ENCODE results near the gene RAI14.
"Not testable (repeated sequence)": the region's sequence is repeated elsewhere in the genome, so short reads cannot be mapped to it uniquely, and the experiment has no call there.

Gene RAI14

DNA sequence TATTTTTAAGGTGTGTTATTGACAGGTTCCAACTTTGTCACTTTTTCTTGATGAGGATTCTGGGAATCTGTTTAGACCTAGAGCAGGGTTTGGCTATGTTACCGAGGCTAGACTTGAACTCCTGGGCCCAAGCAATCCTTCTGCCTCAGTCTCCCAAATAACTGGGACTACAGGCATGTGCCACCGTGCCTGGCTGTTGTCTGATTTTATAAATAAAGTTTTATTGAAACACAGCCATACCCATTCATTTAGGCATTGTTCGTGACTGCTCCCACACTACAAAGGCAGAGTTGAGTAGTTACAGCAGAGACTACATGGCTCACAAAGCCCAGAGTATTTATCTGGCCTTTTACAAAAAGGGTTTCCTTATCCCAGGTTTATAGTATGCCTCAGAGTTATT, 102.4 kb downstream of the RAI14 start:
- Histone ChIP-seq H3K9ac (ENCODE audit: low read length) (no peak overlapping the region), H3K4me1 (ENCODE audit: insufficient read depth, low read length) (peaks cover 7% of the 10 kb centered on the region), H3K36me3 (ENCODE audit: insufficient read depth, low read length) (no peaks in the 10 kb centered on the region), H3K27me3 (ENCODE audit: control insufficient read depth in 1 of 2, insufficient read depth in 2 of 2, low read length in 2 of 2) (no peaks in the 10 kb centered on the region), H3K9me3 (ENCODE audit: low read length) (no peaks in the 10 kb centered on the region), H3K4me3 (ENCODE audit: low read depth in 1 of 2, low read length in 2 of 2) (no peak overlapping the region), H3K27ac (ENCODE audit: low read depth, low read length) (no peak overlapping the region)

DNA sequence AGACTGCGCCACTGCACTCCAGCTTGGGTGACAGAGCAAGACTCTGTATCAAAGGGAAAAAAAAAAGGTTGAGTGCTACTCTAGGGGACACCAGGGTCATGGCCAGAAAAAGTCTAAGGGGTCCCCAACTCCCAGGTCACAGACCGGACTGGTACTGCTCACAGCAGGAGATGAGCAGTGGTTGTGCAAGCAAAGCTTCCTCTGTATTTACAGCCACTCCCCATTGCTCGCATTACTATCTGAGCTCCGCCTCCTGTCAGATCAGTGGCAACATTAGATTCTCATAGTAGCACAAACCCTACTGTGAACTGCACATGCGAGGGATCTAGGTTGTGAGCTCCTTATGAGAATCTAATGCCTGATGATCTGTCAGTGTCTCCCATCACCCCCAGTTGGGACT, 103.1 kb downstream of the RAI14 start:
- not testable (repeated sequence) for H3K9me3 ChIP-seq (ENCODE audit: low read length); H3K27me3 ChIP-seq (ENCODE audit: control insufficient read depth in 1 of 2, insufficient read depth in 2 of 2, low read length in 2 of 2)

DNA sequence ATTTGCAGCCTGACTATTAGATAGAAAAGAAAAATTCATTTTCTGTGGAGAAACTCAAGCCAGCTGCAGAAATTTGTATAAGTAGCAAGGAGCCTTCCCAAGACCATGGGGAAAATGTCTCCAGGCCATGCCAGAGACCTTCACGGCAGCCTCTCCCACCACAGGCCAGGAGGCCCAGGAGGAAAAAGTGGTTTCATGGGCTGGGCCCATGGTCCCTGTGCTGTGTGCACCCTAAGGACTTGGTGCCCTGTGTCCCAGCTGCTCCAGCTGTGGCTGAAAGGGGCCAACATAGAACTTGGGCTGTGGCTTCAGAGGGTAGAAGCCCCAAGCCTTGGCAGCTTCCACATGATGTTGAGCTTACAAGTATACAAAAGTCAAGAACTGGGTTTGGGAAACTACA, 109.5 kb downstream of the RAI14 start:
- H3K27me3 ChIP-seq (ENCODE audit: control insufficient read depth in 1 of 2, insufficient read depth in 2 of 2, low read length in 2 of 2) = no peaks in the 10 kb centered on the region
- H3K9ac ChIP-seq (ENCODE audit: low read length) = no peak overlapping the region
- no peak overlapping the region for H3K27ac ChIP-seq (ENCODE audit: low read depth, low read length)
- H3K4me1 ChIP-seq (ENCODE audit: insufficient read depth, low read length) = peaks cover 7% of the 10 kb centered on the region
- H3K9me3 ChIP-seq (ENCODE audit: low read length) = no peaks in the 10 kb centered on the region
- no peak overlapping the region for H3K4me3 ChIP-seq (ENCODE audit: low read depth in 1 of 2, low read length in 2 of 2)
- no peaks in the 10 kb centered on the region for H3K36me3 ChIP-seq (ENCODE audit: insufficient read depth, low read length)

More for the DNA sequence above, 103.1 kb downstream of the RAI14 start:
- not testable (repeated sequence) for H3K27ac ChIP-seq (ENCODE audit: low read depth, low read length); H3K9ac ChIP-seq (ENCODE audit: low read length); H3K4me3 ChIP-seq (ENCODE audit: low read depth in 1 of 2, low read length in 2 of 2); H3K4me1 ChIP-seq (ENCODE audit: insufficient read depth, low read length); H3K36me3 ChIP-seq (ENCODE audit: insufficient read depth, low read length)

DNA sequence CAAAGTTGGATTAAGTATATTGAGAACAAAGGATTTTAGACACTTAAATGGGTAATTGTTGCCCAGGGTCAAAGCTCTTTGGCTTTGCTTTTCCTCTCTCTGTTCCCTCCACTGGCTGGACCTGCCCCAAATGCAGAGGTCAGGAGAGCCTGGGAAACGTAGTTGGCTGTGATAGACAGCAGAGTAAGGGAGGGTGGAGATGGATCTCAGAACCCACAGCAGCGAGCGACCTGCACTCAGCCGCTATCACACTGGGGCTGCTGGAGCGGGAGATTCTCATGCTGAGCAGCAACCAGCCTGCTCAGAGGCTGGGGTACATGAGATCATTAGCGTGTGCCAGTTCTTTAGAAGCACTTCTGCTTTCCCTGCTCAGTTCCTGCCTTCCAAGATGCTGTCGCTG, 111.1 kb downstream of the RAI14 start:
- Histone ChIP-seq H3K9ac (ENCODE audit: low read length) (no peak overlapping the region), H3K36me3 (ENCODE audit: insufficient read depth, low read length) (no peaks in the 10 kb centered on the region), H3K9me3 (ENCODE audit: low read length) (no peaks in the 10 kb centered on the region), H3K4me1 (ENCODE audit: insufficient read depth, low read length) (peaks cover 3% of the 10 kb centered on the region), H3K27ac (ENCODE audit: low read depth, low read length) (no peak overlapping the region), H3K27me3 (ENCODE audit: control insufficient read depth in 1 of 2, insufficient read depth in 2 of 2, low read length in 2 of 2) (no peaks in the 10 kb centered on the region), H3K4me3 (ENCODE audit: low read depth in 1 of 2, low read length in 2 of 2) (no peak overlapping the region)

DNA sequence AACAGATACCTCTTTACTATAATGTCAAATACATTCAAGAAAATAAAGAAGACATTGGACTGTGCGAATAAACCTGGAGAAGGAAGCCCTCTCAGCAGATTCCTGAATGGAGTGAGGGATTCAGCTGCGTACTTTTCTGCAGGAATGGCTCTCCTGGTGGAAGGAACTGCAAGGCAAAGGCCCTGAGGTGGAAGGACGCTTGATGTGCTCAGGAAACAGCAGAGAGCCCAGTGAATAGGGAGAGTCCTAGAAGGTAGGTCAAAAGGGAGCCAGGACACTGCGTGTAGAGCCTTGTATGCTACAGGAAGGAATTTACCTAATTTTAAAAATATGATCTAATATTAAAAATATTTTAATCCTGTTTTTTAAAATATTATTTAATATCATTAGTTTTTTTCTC, 114.4 kb downstream of the RAI14 start:
- Histone ChIP-seq H3K9me3 (ENCODE audit: low read length) (no peaks in the 10 kb centered on the region), H3K9ac (ENCODE audit: low read length) (no peak overlapping the region), H3K27me3 (ENCODE audit: control insufficient read depth in 1 of 2, insufficient read depth in 2 of 2, low read length in 2 of 2) (no peaks in the 10 kb centered on the region), H3K36me3 (ENCODE audit: insufficient read depth, low read length) (no peaks in the 10 kb centered on the region), H3K27ac (ENCODE audit: low read depth, low read length) (no peak overlapping the region), H3K4me1 (ENCODE audit: insufficient read depth, low read length) (no peaks in the 10 kb centered on the region), H3K4me3 (ENCODE audit: low read depth in 1 of 2, low read length in 2 of 2) (no peak overlapping the region)

DNA sequence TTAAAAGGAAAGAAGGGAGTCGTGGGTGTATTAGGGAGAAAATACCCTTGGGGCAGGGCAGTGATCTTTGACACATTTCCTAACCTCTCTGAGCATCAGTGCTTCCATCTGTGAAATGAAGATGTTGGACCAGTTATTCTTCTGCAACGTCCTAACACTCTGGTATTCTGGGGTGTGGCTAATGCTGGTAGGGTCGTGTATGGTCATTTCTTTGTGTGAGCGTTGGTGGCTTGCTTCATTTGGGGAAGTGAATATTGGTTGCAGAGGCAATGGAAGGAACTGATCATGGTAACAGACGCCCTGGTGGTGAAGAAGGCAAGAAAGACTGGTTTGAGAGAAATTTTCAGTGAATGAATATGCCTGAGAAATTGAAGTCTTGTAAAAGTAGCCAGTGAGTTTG, 114.9 kb downstream of the RAI14 start:
- H3K27ac ChIP-seq (ENCODE audit: low read depth, low read length) = no peak overlapping the region

DNA sequence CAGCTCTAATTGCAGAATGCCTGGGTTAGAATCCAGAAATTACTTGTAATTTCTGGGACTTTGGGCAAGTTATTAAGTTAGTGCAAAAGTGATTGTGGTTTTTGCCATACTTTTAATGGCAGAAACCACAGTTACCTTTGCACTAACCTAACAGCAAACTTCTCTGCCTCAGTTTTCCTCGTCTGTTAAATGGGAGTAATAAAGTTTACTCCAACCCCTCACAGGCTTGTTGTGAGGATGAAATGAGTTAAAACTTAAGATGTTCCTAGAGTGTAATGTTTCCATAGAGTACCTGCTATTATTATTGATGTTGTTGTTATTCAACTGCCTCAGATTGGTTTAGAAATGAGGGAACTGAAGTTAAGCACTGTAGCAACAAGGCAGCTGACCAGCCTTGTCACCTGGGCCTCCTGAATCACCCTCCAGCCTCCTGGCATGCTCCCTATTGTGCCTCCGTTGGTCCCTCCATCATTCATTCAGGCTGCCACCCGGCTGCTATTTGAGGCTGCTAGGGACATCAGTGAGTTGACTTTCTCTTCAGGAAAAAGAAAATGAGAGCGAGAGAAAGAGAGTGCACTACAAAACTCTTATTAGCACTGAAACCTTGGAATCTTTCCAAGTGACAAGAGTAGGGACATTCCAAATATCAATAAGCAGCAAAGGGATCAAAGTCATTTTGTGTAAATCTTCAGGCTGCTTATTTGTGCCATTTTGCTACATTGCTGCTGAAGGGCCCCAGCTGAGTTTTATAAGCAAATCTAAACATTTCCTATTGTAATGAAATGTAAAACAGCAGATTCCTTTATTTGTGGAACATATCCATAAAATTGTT, 116.4 kb downstream of the RAI14 start:
- Histone ChIP-seq H3K4me1 (ENCODE audit: insufficient read depth, low read length) (no peaks in the 10 kb centered on the region), H3K9me3 (ENCODE audit: low read length) (no peaks in the 10 kb centered on the region), H3K4me3 (ENCODE audit: low read depth in 1 of 2, low read length in 2 of 2) (no peak overlapping the region), H3K9ac (ENCODE audit: low read length) (no peak overlapping the region), H3K27me3 (ENCODE audit: control insufficient read depth in 1 of 2, insufficient read depth in 2 of 2, low read length in 2 of 2) (no peaks in the 10 kb centered on the region), H3K36me3 (ENCODE audit: insufficient read depth, low read length) (no peaks in the 10 kb centered on the region), H3K27ac (ENCODE audit: low read depth, low read length) (no peak overlapping the region)

More for the DNA sequence above, 114.9 kb downstream of the RAI14 start:
- Histone ChIP-seq H3K4me1 (ENCODE audit: insufficient read depth, low read length) (no peaks in the 10 kb centered on the region), H3K9me3 (ENCODE audit: low read length) (no peaks in the 10 kb centered on the region), H3K27me3 (ENCODE audit: control insufficient read depth in 1 of 2, insufficient read depth in 2 of 2, low read length in 2 of 2) (no peaks in the 10 kb centered on the region), H3K4me3 (ENCODE audit: low read depth in 1 of 2, low read length in 2 of 2) (no peak overlapping the region), H3K9ac (ENCODE audit: low read length) (no peak overlapping the region), H3K36me3 (ENCODE audit: insufficient read depth, low read length) (no peaks in the 10 kb centered on the region)

DNA sequence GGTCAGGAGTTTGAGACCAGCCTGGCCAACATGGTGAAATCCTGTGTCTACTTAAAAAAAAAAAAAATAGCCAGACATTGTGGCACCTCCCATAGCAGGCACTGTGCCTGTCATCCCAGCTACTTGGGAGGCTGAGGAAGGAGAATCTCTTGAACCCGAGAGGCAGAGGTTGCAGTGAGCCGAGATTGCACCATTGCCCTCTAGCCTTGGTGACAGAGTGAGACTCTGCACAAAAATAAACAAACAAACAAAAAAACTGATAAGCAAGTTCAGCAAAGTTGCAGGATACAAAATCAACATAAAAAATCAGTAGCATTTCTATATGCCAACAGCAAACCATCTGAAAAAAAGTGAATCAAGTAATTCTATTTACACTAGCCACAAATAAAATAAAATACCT, 118.0 kb downstream of the RAI14 start:
- no peaks in the 10 kb centered on the region for H3K9me3 ChIP-seq (ENCODE audit: low read length)
- no peak overlapping the region for H3K27ac ChIP-seq (ENCODE audit: low read depth, low read length)
- H3K4me3 ChIP-seq (ENCODE audit: low read depth in 1 of 2, low read length in 2 of 2) = no peak overlapping the region
- no peaks in the 10 kb centered on the region for H3K4me1 ChIP-seq (ENCODE audit: insufficient read depth, low read length)
- no peak overlapping the region for H3K9ac ChIP-seq (ENCODE audit: low read length)
- no peaks in the 10 kb centered on the region for H3K27me3 ChIP-seq (ENCODE audit: control insufficient read depth in 1 of 2, insufficient read depth in 2 of 2, low read length in 2 of 2)
- H3K36me3 ChIP-seq (ENCODE audit: insufficient read depth, low read length) = no peaks in the 10 kb centered on the region

DNA sequence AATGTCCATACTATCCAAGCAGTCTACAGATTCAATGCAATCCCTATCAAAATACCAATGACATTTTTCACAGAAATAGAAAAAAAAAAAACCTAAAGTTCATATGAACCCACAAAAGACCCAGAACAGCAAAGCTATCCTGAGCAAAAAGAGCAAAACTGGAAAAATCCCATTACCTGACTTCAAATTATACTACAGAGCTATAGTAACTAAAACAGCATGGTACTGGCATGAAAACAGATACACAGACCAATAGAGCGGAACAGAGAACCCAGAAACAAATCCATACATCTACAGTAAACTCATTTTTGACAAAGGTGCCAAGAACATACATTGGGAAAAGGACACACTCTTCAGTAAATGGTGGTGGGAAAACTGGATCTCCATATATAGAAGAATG, 118.5 kb downstream of the RAI14 start:
- H3K4me1 ChIP-seq (ENCODE audit: insufficient read depth, low read length); H3K36me3 ChIP-seq (ENCODE audit: insufficient read depth, low read length); H3K4me3 ChIP-seq (ENCODE audit: low read depth in 1 of 2, low read length in 2 of 2): not testable (repeated sequence)

DNA sequence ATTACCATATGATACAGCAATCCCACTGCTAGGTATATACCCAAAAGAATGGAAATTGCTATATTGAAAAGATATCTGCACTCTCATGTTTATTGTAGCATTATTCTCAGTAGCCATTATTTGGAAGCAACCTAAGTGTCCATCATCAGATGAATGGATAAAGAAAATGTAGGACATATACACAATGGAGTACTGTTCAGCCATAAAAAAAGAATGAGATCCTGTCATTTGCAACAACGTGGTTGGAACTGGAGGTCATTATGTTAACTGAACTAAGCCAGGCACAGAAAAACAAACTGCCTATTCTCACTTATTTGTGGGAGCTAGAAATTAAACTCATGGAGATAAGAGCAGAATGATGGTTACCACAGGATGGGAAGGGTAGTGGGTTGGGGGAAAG, 119.8 kb downstream of the RAI14 start:
- H3K27ac ChIP-seq (ENCODE audit: low read depth, low read length) = no peak overlapping the region

More for the DNA sequence above, 118.5 kb downstream of the RAI14 start:
- H3K27me3 ChIP-seq (ENCODE audit: control insufficient read depth in 1 of 2, insufficient read depth in 2 of 2, low read length in 2 of 2); H3K9ac ChIP-seq (ENCODE audit: low read length); H3K27ac ChIP-seq (ENCODE audit: low read depth, low read length); H3K9me3 ChIP-seq (ENCODE audit: low read length): not testable (repeated sequence)

DNA sequence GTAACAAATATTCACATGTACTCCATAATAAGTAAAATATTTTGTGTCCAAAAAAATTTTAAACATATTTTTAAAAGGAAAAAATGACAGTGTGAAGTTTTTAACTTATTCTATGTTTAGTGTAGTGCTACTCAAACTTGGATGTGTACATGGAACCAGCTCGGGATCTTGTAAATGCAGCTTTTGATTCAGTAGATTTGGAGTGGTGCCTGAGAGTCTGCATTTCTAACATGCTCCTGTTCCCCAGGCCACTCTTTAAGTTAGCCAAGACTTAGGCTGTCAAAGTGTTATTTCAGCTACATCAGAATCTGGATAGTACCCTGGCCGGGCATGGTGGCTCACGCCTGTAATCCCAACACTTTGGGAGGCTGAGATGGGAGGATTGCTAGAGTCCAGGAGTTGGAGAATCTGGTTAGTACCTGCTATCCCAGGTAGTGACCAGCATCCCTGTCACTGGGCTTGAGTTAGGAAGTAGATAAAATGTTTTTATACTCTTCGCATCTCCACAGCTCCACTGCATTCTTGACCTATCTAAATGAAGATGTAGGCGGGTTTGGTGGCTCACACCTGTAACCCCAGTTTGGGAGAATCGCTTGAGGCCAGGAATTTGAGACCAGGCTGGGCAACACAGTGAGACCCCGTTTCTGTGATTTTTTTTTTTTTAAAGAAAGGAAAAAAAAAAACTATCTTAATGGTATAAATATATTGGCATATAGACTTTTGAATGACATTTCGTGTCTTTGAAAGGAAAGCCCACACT, 122.1 kb downstream of the RAI14 start:
- Histone ChIP-seq H3K9ac (ENCODE audit: low read length) (no peak overlapping the region), H3K27me3 (ENCODE audit: control insufficient read depth in 1 of 2, insufficient read depth in 2 of 2, low read length in 2 of 2) (no peaks in the 10 kb centered on the region), H3K36me3 (ENCODE audit: insufficient read depth, low read length) (no peaks in the 10 kb centered on the region), H3K4me3 (ENCODE audit: low read depth in 1 of 2, low read length in 2 of 2) (no peak overlapping the region), H3K9me3 (ENCODE audit: low read length) (no peaks in the 10 kb centered on the region), H3K4me1 (ENCODE audit: insufficient read depth, low read length) (no peaks in the 10 kb centered on the region), H3K27ac (ENCODE audit: low read depth, low read length) (no peak overlapping the region)

More for the DNA sequence above, 119.8 kb downstream of the RAI14 start:
- H3K9me3 ChIP-seq (ENCODE audit: low read length) = no peaks in the 10 kb centered on the region
- H3K9ac ChIP-seq (ENCODE audit: low read length) = no peak overlapping the region
- no peaks in the 10 kb centered on the region for H3K4me1 ChIP-seq (ENCODE audit: insufficient read depth, low read length)
- H3K4me3 ChIP-seq (ENCODE audit: low read depth in 1 of 2, low read length in 2 of 2) = no peak overlapping the region
- no peaks in the 10 kb centered on the region for H3K36me3 ChIP-seq (ENCODE audit: insufficient read depth, low read length)
- no peaks in the 10 kb centered on the region for H3K27me3 ChIP-seq (ENCODE audit: control insufficient read depth in 1 of 2, insufficient read depth in 2 of 2, low read length in 2 of 2)

Data from muscle layer of colon (tissue), 2 donors.